ENCODE measurements around the gene TK2. TPM values are rescaled to one million over a fixed set of nuclear protein-coding genes. Genes with fewer than 3 reads are reported as not detected.

Gene TK2
- total RNA-seq, 1 experiment from 2014 or later = 5.0 TPM

DNA sequence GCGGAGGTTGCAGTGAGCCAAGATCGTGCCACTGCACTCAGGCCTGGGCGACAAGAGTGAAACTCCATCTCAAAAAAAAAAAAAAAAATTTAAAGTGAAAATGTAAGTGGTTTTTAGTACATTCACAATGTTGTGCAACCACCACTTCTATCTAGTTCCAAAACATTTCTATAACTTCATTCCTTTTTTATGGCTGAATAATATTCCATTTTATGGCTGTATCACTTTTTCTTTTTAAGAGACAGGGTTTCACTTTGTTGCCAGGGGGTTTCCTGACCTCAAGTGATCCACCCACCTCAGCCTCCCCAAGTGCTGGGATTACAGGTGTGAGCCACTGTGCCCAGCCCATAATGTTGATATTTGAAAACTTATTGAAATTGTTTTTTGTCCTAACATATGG lies 42.9 kb upstream of the TK2 start:
- peaks cover 7% of the 10 kb centered on the region for H3K4me1 Mint-ChIP-seq
- H3K9me3 Mint-ChIP-seq = no peaks in the 10 kb centered on the region
- no peak overlapping the region for H3K27ac Mint-ChIP-seq
- H3K4me3 Mint-ChIP-seq = no peak overlapping the region
- no peaks in the 10 kb centered on the region for H3K27me3 Mint-ChIP-seq (ENCODE audit: low read depth)
- POLR2A ChIA-PET = no interaction called here
- H3K36me3 Mint-ChIP-seq = no peaks in the 10 kb centered on the region
- ATAC-seq (no peak), DNase-seq (ENCODE audit: low spot score) (no peak)
- CTCF ChIA-PET = no interaction called here
- TF ChIP-seq TEAD4 (CRISPR knock-in tag; IDR thresholded peaks at IDR 0.05) (no peak), NR2C2 (CRISPR knock-in tag; IDR thresholded peaks at IDR 0.05) (no peak), NFE2L1 (CRISPR knock-in tag; IDR thresholded peaks at IDR 0.05) (no peak), JUN (CRISPR knock-in tag; IDR thresholded peaks at IDR 0.05) (no peak), SMAD4 (CRISPR knock-in tag; IDR thresholded peaks at IDR 0.05) (no peak), FOXK1 (CRISPR knock-in tag; IDR thresholded peaks at IDR 0.05) (no peak), SP1 (CRISPR knock-in tag; conservative IDR thresholded peaks at IDR 0.05) (no peak), KAT7 (CRISPR knock-in tag; IDR thresholded peaks at IDR 0.05; ENCODE audit: borderline replicate concordance) (no peak)
- TF ChIP-seq, protein P1, sequence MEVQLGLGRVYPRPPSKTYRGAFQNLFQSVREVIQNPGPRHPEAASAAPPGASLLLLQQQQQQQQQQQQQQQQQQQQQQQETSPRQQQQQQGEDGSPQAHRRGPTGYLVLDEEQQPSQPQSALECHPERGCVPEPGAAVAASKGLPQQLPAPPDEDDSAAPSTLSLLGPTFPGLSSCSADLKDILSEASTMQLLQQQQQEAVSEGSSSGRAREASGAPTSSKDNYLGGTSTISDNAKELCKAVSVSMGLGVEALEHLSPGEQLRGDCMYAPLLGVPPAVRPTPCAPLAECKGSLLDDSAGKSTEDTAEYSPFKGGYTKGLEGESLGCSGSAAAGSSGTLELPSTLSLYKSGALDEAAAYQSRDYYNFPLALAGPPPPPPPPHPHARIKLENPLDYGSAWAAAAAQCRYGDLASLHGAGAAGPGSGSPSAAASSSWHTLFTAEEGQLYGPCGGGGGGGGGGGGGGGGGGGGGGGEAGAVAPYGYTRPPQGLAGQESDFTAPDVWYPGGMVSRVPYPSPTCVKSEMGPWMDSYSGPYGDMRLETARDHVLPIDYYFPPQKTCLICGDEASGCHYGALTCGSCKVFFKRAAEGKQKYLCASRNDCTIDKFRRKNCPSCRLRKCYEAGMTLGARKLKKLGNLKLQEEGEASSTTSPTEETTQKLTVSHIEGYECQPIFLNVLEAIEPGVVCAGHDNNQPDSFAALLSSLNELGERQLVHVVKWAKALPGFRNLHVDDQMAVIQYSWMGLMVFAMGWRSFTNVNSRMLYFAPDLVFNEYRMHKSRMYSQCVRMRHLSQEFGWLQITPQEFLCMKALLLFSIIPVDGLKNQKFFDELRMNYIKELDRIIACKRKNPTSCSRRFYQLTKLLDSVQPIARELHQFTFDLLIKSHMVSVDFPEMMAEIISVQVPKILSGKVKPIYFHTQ (CRISPR knock-in tag; IDR thresholded peaks at IDR 0.05) = no peak
- TF ChIP-seq, protein P2, sequence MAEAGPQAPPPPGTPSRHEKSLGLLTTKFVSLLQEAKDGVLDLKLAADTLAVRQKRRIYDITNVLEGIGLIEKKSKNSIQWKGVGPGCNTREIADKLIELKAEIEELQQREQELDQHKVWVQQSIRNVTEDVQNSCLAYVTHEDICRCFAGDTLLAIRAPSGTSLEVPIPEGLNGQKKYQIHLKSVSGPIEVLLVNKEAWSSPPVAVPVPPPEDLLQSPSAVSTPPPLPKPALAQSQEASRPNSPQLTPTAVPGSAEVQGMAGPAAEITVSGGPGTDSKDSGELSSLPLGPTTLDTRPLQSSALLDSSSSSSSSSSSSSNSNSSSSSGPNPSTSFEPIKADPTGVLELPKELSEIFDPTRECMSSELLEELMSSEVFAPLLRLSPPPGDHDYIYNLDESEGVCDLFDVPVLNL (CRISPR knock-in tag; IDR thresholded peaks at IDR 0.05; ENCODE audit: borderline replicate concordance, low read depth) = no peak
- TF ChIP-seq, protein P3, sequence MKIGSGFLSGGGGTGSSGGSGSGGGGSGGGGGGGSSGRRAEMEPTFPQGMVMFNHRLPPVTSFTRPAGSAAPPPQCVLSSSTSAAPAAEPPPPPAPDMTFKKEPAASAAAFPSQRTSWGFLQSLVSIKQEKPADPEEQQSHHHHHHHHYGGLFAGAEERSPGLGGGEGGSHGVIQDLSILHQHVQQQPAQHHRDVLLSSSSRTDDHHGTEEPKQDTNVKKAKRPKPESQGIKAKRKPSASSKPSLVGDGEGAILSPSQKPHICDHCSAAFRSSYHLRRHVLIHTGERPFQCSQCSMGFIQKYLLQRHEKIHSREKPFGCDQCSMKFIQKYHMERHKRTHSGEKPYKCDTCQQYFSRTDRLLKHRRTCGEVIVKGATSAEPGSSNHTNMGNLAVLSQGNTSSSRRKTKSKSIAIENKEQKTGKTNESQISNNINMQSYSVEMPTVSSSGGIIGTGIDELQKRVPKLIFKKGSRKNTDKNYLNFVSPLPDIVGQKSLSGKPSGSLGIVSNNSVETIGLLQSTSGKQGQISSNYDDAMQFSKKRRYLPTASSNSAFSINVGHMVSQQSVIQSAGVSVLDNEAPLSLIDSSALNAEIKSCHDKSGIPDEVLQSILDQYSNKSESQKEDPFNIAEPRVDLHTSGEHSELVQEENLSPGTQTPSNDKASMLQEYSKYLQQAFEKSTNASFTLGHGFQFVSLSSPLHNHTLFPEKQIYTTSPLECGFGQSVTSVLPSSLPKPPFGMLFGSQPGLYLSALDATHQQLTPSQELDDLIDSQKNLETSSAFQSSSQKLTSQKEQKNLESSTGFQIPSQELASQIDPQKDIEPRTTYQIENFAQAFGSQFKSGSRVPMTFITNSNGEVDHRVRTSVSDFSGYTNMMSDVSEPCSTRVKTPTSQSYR (CRISPR knock-in tag; IDR thresholded peaks at IDR 0.05) = no peak

DNA sequence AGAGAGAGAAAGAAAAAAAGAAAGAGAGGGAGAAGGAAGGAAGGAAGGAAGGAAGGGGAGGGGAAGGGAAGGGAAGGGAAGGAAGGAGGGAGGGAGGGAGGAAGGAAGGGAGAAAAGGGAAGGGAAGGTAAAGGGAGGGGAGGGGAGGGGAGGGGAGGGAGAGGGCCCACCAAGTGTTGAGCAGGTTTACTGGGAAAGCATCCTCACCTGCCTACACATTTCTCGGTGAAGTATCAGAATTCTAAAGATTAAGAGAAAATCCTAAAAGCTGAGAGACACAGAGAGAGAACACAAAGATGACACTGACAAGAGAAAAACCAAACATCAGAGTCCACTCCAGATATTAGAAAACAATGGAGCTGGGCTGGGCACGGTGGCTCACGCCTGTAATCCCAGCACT lies 42.3 kb upstream of the TK2 start:
- TF ChIP-seq NFYB (CRISPR knock-in tag; conservative IDR thresholded peaks at IDR 0.05; ENCODE audit: low read depth) (no peak), FOXP1 (CRISPR knock-in tag; IDR thresholded peaks at IDR 0.05; ENCODE audit: borderline replicate concordance) (no peak), TCF7 (CRISPR knock-in tag; IDR thresholded peaks at IDR 0.05; ENCODE audit: low read depth) (no peak), TEAD1 (CRISPR knock-in tag; IDR thresholded peaks at IDR 0.05) (no peak)
- TF ChIP-seq, protein P4, sequence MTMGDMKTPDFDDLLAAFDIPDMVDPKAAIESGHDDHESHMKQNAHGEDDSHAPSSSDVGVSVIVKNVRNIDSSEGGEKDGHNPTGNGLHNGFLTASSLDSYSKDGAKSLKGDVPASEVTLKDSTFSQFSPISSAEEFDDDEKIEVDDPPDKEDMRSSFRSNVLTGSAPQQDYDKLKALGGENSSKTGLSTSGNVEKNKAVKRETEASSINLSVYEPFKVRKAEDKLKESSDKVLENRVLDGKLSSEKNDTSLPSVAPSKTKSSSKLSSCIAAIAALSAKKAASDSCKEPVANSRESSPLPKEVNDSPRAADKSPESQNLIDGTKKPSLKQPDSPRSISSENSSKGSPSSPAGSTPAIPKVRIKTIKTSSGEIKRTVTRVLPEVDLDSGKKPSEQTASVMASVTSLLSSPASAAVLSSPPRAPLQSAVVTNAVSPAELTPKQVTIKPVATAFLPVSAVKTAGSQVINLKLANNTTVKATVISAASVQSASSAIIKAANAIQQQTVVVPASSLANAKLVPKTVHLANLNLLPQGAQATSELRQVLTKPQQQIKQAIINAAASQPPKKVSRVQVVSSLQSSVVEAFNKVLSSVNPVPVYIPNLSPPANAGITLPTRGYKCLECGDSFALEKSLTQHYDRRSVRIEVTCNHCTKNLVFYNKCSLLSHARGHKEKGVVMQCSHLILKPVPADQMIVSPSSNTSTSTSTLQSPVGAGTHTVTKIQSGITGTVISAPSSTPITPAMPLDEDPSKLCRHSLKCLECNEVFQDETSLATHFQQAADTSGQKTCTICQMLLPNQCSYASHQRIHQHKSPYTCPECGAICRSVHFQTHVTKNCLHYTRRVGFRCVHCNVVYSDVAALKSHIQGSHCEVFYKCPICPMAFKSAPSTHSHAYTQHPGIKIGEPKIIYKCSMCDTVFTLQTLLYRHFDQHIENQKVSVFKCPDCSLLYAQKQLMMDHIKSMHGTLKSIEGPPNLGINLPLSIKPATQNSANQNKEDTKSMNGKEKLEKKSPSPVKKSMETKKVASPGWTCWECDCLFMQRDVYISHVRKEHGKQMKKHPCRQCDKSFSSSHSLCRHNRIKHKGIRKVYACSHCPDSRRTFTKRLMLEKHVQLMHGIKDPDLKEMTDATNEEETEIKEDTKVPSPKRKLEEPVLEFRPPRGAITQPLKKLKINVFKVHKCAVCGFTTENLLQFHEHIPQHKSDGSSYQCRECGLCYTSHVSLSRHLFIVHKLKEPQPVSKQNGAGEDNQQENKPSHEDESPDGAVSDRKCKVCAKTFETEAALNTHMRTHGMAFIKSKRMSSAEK (CRISPR knock-in tag; IDR thresholded peaks at IDR 0.05; ENCODE audit: borderline replicate concordance) = no peak
- TF ChIP-seq, protein P5, sequence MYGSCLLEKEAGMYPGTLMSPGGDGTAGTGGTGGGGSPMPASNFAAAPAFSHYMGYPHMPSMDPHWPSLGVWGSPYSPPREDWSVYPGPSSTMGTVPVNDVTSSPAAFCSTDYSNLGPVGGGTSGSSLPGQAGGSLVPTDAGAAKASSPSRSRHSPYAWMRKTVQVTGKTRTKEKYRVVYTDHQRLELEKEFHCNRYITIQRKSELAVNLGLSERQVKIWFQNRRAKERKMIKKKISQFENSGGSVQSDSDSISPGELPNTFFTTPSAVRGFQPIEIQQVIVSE (CRISPR knock-in tag; IDR thresholded peaks at IDR 0.05; ENCODE audit: borderline replicate concordance) = no peak
- TF ChIP-seq, protein P6, sequence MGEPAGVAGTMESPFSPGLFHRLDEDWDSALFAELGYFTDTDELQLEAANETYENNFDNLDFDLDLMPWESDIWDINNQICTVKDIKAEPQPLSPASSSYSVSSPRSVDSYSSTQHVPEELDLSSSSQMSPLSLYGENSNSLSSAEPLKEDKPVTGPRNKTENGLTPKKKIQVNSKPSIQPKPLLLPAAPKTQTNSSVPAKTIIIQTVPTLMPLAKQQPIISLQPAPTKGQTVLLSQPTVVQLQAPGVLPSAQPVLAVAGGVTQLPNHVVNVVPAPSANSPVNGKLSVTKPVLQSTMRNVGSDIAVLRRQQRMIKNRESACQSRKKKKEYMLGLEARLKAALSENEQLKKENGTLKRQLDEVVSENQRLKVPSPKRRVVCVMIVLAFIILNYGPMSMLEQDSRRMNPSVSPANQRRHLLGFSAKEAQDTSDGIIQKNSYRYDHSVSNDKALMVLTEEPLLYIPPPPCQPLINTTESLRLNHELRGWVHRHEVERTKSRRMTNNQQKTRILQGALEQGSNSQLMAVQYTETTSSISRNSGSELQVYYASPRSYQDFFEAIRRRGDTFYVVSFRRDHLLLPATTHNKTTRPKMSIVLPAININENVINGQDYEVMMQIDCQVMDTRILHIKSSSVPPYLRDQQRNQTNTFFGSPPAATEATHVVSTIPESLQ (CRISPR knock-in tag; IDR thresholded peaks at IDR 0.05) = no peak
- Mint-ChIP-seq H3K27me3 (ENCODE audit: low read depth) (no peaks in the 10 kb centered on the region), H3K9me3 (no peaks in the 10 kb centered on the region), H3K36me3 (no peaks in the 10 kb centered on the region), H3K4me1 (peaks cover 7% of the 10 kb centered on the region), H3K4me3 (no peak overlapping the region), H3K27ac (no peak overlapping the region)
- ChIA-PET POLR2A (no interaction called here), CTCF (no interaction called here)
- ATAC-seq (no peak), DNase-seq (ENCODE audit: low spot score) (no peak)
